NCI-H1930 (cell line): ENCODE data around the gene CLDN7.
"Not testable (repeated sequence)": the region's sequence is repeated elsewhere in the genome, so short reads cannot be mapped to it uniquely, and the experiment has no call there.

Experiments
- DNase-seq, 2 experiments: peaks; one replicate each; lab custom pipeline; 2025; lab: John Stamatoyannopoulos, UW

Gene CLDN7

GRCh38 chr17:7253082-7253481 lies 9.2 kb downstream of the CLDN7 start:
- DNase-seq = no peak

GRCh38 chr17:7252176-7253043 lies 9.9 kb downstream of the CLDN7 start, which contains the start of gene ELP5:
Gene ELP5, plus strand, starts transcription at chr17:7252215. Its CDS starts 336 bp downstream, at chr17:7252551.
- DNase-seq = peak; percentile 88 to 93

GRCh38 chr17:7251661-7252175 lies 10.6 kb downstream of the CLDN7 start, which contains the start of gene CTDNEP1:
Gene CTDNEP1, minus strand, starts transcription at chr17:7251734. Its CDS starts 438 bp downstream, at chr17:7251296.
- peak; percentile 97 to 98 for DNase-seq

GRCh38 chr17:7250695-7251627 lies 11.3 kb downstream of the CLDN7 start:
- no peak for DNase-seq

- no peak for DNase-seq
Observed at GRCh38 chr17:7249830-7250229, 12.4 kb downstream of the CLDN7 start.

- no peak for DNase-seq
Observed at GRCh38 chr17:7249214-7249613, 13.1 kb downstream of the CLDN7 start.

GRCh38 chr17:7248796-7249195 lies 13.5 kb downstream of the CLDN7 start:
- DNase-seq = no peak

GRCh38 chr17:7246779-7247178 lies 15.5 kb downstream of the CLDN7 start:
- no peak for DNase-seq

- not testable (repeated sequence) for DNase-seq
Observed at GRCh38 chr17:7243838-7244237, 18.4 kb downstream of the CLDN7 start.

GRCh38 chr17:7243453-7243729 lies 18.9 kb downstream of the CLDN7 start:
- no peak for DNase-seq

- peak; percentile 91 to 97 for DNase-seq
Observed at GRCh38 chr17:7242717-7243452, 19.4 kb downstream of the CLDN7 start.

GRCh38 chr17:7241783-7242716 lies 20.2 kb downstream of the CLDN7 start, which contains the start of gene GABARAP:
Gene GABARAP, minus strand, starts transcription at chr17:7242449. Its CDS starts 119 bp downstream, at chr17:7242330.
- DNase-seq = peak; percentile 80 to 93

- no peak for DNase-seq
Observed at GRCh38 chr17:7241090-7241733, 21.1 kb downstream of the CLDN7 start.

GRCh38 chr17:7240375-7240774 lies 21.9 kb downstream of the CLDN7 start:
- DNase-seq = no peak

GRCh38 chr17:7239091-7240027 lies 22.9 kb downstream of the CLDN7 start, which contains the start of gene PHF23:
Gene PHF23, minus strand, starts transcription at chr17:7239457. Its CDS starts 178 bp downstream, at chr17:7239279.
- DNase-seq = peak; percentile 99

GRCh38 chr17:7238420-7239090 lies 23.7 kb downstream of the CLDN7 start:
- no peak for DNase-seq

GRCh38 chr17:7237761-7238419 lies 24.4 kb downstream of the CLDN7 start:
- peak; percentile 50 for DNase-seq
